ENCODE results near the gene PSMB7. TPM values are rescaled to one million over a fixed set of nuclear protein-coding genes. Genes with fewer than 3 reads are reported as not detected.

The PSMB7 gene
- total RNA-seq, 1 experiment from 2014 or later, result 216 TPM

DNA sequence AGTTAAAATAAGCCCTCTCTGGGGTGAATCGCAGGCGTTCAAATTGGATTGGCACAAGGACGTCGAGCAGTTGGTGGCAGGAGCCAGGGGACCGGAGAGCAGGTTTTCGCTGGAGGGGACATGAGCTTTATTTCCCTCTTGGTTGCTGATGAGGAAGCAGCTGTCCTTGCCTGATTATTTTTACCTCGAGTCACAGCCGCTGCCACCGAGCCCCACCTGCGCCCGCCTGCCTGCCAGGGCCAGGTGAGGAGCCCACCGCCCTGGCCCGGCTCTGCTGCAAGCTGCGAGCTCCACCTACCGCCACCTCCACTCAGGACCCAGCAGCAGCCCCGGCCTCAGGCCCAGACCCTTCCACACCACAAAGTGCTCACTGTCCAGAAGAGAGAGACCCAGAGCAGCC lies 26.0 kb upstream of the PSMB7 start:
- Histone ChIP-seq H3K36me3 (ENCODE audit: control insufficient read depth, insufficient read depth, low read length) (no peaks in the 10 kb centered on the region), H3K4me3 (ENCODE audit: low read depth, low read length) (no peak overlapping the region), H3K4me1 (no peaks in the 10 kb centered on the region), H3K9me3 (no peaks in the 10 kb centered on the region), H3K27me3 (replicated peaks; ENCODE audit: control insufficient read depth, insufficient read depth, low read length) (no peaks in the 10 kb centered on the region)
- Mint-ChIP-seq H3K27ac (ENCODE audit: unreplicated experiment) (no peak overlapping the region), H3K36me3 (ENCODE audit: insufficient read depth, unreplicated experiment) (peaks cover 5% of the 10 kb centered on the region), H3K4me3 (ENCODE audit: unreplicated experiment) (no peak overlapping the region), H3K27me3 (ENCODE audit: insufficient read depth, unreplicated experiment) (peaks cover 2% of the 10 kb centered on the region), H3K4me1 (ENCODE audit: low read depth, unreplicated experiment) (no peaks in the 10 kb centered on the region), H3K9me3 (ENCODE audit: unreplicated experiment) (no peaks in the 10 kb centered on the region)
- CTCF ChIA-PET, result interaction anchor here (0.7 kb wide), 1 partner anchor 75 kb away, joined by 3 read pairs; no protein-coding TSS in a partner anchor
- no TSS peak for BruUV-seq (replicated peaks)
- intact Hi-C loops (cut with micrococcal nuclease; ENCODE audit: unreplicated experiment), result no loop called here
- TF ChIP-seq, protein P1, sequence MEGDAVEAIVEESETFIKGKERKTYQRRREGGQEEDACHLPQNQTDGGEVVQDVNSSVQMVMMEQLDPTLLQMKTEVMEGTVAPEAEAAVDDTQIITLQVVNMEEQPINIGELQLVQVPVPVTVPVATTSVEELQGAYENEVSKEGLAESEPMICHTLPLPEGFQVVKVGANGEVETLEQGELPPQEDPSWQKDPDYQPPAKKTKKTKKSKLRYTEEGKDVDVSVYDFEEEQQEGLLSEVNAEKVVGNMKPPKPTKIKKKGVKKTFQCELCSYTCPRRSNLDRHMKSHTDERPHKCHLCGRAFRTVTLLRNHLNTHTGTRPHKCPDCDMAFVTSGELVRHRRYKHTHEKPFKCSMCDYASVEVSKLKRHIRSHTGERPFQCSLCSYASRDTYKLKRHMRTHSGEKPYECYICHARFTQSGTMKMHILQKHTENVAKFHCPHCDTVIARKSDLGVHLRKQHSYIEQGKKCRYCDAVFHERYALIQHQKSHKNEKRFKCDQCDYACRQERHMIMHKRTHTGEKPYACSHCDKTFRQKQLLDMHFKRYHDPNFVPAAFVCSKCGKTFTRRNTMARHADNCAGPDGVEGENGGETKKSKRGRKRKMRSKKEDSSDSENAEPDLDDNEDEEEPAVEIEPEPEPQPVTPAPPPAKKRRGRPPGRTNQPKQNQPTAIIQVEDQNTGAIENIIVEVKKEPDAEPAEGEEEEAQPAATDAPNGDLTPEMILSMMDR (IDR thresholded peaks at IDR 0.05; ENCODE audit: insufficient read depth in 1 of 2, low read depth in 1 of 2, low read length in 1 of 2, severe bottlenecking in 1 of 2, unreplicated experiment in 1 of 2), result no peak
- POLR2A ChIA-PET, result no interaction called here
- no peak for DNase-seq

DNA sequence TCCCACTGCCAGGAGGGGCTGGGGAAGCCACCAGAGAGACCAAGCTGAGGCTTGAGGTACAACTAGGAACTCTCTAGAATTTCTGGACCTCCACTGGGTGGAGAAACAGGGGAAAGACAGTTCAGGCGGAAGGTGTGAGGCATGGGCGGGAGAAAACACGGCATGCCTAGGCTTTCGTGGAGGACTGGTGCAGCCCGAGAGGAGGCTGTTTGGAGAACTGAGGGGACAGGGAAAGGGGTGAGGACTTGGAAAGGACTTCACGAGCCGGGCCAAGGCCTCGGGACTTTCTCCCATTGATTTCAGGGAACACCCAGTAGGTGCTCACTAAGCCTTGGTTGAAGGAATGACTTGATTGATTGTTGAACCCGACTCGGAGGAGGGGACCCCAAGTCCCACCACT lies 25.5 kb upstream of the PSMB7 start:
- Mint-ChIP-seq H3K27me3 (ENCODE audit: insufficient read depth, unreplicated experiment) (peaks cover 2% of the 10 kb centered on the region), H3K4me3 (ENCODE audit: unreplicated experiment) (no peak overlapping the region), H3K36me3 (ENCODE audit: insufficient read depth, unreplicated experiment) (peaks cover 5% of the 10 kb centered on the region), H3K27ac (ENCODE audit: unreplicated experiment) (no peak overlapping the region), H3K9me3 (ENCODE audit: unreplicated experiment) (no peaks in the 10 kb centered on the region), H3K4me1 (ENCODE audit: low read depth, unreplicated experiment) (no peaks in the 10 kb centered on the region)
- ChIA-PET POLR2A (no interaction called here), CTCF (interaction anchor here (0.7 kb wide), 1 partner anchor 75 kb away, joined by 3 read pairs; no protein-coding TSS in a partner anchor)
- Histone ChIP-seq H3K27me3 (replicated peaks; ENCODE audit: control insufficient read depth, insufficient read depth, low read length) (no peaks in the 10 kb centered on the region), H3K4me3 (ENCODE audit: low read depth, low read length) (no peak overlapping the region), H3K36me3 (ENCODE audit: control insufficient read depth, insufficient read depth, low read length) (no peaks in the 10 kb centered on the region), H3K4me1 (no peaks in the 10 kb centered on the region), H3K9me3 (no peaks in the 10 kb centered on the region)
- TF ChIP-seq, protein P1 (IDR thresholded peaks at IDR 0.05; ENCODE audit: insufficient read depth in 1 of 2, low read depth in 1 of 2, low read length in 1 of 2, severe bottlenecking in 1 of 2, unreplicated experiment in 1 of 2), result no peak
- BruUV-seq (replicated peaks), result no TSS peak
- intact Hi-C loops (cut with micrococcal nuclease; ENCODE audit: unreplicated experiment), result no loop called here
- DNase-seq, result no peak

- no peaks in the 10 kb centered on the region for H3K9me3 ChIP-seq
- Mint-ChIP-seq H3K4me1 (ENCODE audit: low read depth, unreplicated experiment) (no peaks in the 10 kb centered on the region), H3K27me3 (ENCODE audit: insufficient read depth, unreplicated experiment) (peaks cover 2% of the 10 kb centered on the region), H3K9me3 (ENCODE audit: unreplicated experiment) (no peaks in the 10 kb centered on the region), H3K27ac (ENCODE audit: unreplicated experiment) (no peak overlapping the region), H3K4me3 (ENCODE audit: unreplicated experiment) (no peak overlapping the region), H3K36me3 (ENCODE audit: insufficient read depth, unreplicated experiment) (peaks cover 5% of the 10 kb centered on the region)
- CTCF ChIA-PET, result no interaction called here
- no peaks in the 10 kb centered on the region for H3K36me3 ChIP-seq (ENCODE audit: control insufficient read depth, insufficient read depth, low read length)
- no TSS peak for BruUV-seq (replicated peaks)
- intact Hi-C loops (cut with micrococcal nuclease; ENCODE audit: unreplicated experiment), result no loop called here
- TF ChIP-seq, protein P1 (IDR thresholded peaks at IDR 0.05; ENCODE audit: insufficient read depth in 1 of 2, low read depth in 1 of 2, low read length in 1 of 2, severe bottlenecking in 1 of 2, unreplicated experiment in 1 of 2), result no peak
- no peak for DNase-seq
- POLR2A ChIA-PET, result no interaction called here
- H3K27me3 ChIP-seq (replicated peaks; ENCODE audit: control insufficient read depth, insufficient read depth, low read length), result no peaks in the 10 kb centered on the region
- H3K4me3 ChIP-seq (ENCODE audit: low read depth, low read length), result no peak overlapping the region
- no peaks in the 10 kb centered on the region for H3K4me1 ChIP-seq
Measured at GRCh38 chr9:124439686-124440243, 24.5 kb upstream of the PSMB7 start.
